NCI-H1048 (cell line): ENCODE data around the gene TMEM161B.
"Not testable (repeated sequence)": the region's sequence is repeated elsewhere in the genome, so short reads cannot be mapped to it uniquely, and the experiment has no call there.

ENCODE experiments used
- DNase-seq: peaks from one replicate; lab custom pipeline; 2025; lab: John Stamatoyannopoulos, UW

The TMEM161B gene

DNA sequence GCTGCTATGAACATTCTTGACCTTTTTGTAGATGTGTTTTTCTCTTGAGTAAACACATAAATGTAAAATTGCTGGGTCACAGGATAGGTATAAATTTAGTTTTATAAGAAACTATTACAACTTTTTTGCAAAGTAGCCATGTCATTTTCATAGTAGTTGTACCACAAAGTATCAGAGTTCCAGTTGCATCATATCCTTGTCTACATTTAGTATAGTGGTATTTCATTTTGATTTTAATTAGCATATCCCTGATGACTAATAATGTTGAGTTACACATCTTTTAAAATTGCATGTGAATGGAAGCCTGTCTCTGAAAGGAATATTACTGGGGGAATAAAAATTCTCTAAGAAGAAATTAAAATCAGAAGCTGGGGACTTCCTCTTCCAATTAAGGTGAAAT lies 85.4 kb downstream of the TMEM161B start:
- DNase-seq = no peak

DNA sequence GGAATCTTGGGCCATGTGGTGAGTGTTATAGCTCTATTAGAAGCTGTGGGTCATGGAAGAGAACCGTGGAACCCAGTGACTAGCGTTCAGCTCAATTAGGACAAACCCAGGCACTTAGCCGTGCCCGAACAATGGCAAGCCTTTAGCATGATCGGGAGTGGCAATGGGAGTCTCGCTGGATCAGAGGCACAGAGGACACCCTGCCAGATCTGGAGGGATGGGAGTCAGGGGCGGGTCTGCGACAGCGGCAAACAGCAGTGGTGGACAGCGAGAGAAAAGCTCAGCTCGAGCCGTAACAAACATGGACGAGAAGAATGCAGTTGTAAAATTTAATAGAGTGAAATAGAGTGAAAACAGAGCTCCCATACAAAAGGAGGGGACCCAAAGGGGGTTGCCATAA lies 91.2 kb downstream of the TMEM161B start:
- DNase-seq = not testable (repeated sequence)

DNA sequence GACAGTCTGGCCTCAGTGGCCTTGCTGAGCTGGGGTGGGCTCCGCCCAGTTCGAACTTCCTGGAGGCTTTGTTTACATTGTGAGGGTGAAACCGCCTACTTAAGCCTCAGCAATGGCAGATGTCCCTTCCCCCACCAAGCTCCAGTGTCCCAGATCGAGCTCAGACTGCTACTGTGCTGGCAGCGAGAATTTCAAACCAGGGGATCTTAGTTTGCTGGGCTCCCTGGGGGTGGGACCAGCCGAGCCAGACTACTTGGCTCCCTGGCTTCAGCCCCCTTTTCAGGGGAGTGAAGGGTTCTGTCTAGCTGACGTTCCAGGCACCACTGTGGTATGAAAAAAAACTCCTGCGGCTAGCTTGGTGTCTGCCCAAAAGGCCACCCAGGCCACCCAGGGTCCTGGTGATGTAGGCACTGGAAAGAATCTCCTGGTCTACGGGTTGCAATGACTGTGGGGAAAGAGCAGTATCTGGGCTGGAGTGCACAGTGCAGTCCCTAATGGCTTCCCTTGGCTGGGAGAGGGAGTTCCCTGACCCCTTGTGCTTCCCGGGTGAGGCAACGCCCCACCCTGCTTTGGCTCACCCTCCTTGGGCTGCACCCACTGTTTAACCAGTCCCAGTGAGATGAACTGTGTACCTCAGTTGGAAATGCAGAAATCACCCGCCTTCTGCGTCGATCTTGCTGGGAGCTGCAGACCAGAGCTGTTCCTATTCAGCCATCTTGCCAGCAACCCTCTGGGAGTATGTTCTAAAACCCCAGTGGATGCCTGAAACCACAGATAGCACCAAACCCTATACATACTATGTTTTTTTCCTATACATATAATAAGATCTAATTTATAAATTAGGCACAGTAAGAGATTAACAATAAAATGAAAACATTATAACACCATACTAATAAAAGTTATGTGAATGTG lies 95.5 kb downstream of the TMEM161B start:
- no peak for DNase-seq

DNA sequence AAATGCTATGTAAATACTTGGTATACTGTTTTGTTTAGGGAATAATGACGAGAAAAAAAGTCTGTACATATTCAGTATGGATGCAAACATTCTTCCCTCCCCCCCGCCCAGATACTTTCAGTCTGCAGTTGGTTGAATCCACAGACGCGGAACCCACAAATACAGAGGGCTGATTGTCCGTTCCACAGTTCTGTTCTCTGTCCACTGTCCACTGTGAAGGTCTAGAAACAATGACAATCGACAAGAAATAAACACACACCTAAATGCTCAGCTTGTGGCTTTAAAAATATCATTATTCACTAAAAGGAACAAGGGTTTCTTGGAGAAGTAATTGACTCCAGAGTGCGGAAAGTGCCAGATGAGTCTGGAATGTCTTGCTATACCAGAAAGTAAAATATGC lies 109.1 kb downstream of the TMEM161B start:
- DNase-seq = no peak

- no peak for DNase-seq
Measured at GRCh38 chr5:88158056-88158455, 110.6 kb downstream of the TMEM161B start.

DNA sequence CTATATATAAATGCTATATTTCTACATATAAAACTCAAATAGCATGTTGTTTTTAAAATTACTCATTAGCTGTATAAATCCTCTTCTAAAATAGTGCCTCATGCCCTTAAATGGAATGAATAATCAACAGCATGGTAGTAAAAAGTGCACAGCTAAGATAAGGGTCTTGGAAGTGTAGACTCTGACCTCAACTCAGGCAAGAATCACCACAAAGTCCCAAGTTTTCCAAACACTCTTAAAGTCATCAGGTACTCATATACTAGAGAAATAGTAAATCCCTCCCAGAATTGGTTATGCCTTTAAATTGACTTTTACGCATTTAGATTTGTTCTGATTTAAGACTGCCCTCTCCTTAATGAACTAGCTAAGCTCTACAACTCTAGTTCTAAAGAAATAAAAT lies 113.8 kb downstream of the TMEM161B start:
- DNase-seq = no peak

DNA sequence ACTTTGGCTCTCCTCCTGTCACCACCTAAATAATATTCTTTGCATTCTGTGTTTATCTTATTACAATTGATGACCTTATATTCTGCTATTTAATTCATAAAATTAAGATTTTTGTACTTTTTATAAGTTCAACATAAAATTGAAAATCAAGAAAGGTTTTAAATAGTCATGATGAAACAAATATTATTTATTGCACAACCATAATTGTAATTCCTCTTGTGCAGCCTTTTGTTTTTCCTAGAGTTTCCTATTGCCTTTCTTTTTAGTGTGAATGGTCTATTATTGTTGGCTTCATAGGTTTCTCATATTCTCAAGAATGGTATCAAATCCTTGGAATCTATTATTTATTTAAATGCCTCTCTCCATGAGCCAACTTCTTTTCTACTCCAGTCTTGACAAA lies 117.9 kb downstream of the TMEM161B start:
- no peak for DNase-seq

DNA sequence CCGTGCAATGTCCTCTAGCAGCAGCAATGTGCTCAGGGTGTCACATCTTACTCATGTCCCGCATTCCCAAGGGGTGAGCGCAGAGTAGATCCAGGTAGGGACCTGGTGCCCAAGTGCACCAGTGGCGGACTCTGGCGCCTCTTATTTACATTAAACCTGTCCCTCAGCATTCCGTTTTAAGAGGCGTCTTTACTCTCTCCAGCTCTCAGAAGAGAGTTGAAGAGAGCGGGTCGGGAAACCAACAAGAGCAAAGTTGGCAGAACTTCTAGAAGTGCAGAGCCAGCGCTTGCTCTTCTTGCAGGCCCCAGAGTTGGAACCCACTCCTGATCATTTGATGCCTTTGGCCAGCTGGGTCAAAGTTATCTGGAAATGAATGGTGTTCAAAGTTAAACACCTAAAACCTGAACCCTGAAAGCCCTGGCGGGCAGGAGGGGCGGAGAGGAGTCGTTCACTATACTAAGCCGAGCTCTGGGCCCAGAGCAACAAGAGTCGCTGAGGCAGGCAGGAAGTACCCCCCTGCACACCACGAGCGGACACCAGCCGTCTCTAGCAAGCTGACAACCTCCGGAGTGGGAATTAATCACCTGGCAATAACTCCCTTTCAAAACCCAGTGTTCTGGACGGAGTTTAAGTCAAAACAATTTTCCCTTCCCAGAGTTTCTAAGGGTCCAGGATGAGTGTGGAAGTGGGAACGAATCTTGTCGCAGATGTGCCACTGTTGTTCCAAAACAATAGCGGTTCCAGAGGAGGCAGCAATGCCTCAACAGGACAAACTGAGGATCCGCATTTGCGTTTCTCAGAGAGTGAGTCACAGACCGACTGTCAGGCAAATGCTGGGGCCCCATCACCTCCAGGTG lies 122.8 kb downstream of the TMEM161B start:
- DNase-seq = no peak

GRCh38 chr5:88145221-88145610 lies 123.4 kb downstream of the TMEM161B start:
- no peak for DNase-seq
